H1 (cell line): Measurements from ENCODE around the gene WIPI1. TPM values are rescaled to one million over a fixed set of nuclear protein-coding genes. Genes with fewer than 3 reads are reported as not detected.

Experiments
- CTCF ChIA-PET: fragments of 300-600 bp; sonication (Branson Sonifier 250); formaldehyde crosslinking; loops from one replicate; lab custom pipeline; 2021; ENCODE audit not compliant: partially characterized antibody; lab: Charles Lee
- POLR2A ChIA-PET: fragments of 300-600 bp; sonication (Branson Sonifier 250); formaldehyde crosslinking; loops from one replicate; lab custom pipeline; 2021; ENCODE audit warnings: inconsistent platforms; ENCODE audit not compliant: partially characterized antibody; lab: Charles Lee
- DNase-seq, 2 experiments: peaks; one replicate each; pipeline versions ENCODE4 v3.0.0 to v3.0.0-alpha.2; 2010 to 2022; ENCODE audit warnings: low spot score in 2 of 2, low read depth in 1 of 2, mixed read lengths in 1 of 2
- FAIRE-seq: peaks from 2 replicates; lab custom pipeline; 2011; peaks lifted over from hg19 to GRCh38; lab: Jason Lieb, UNC
- H2AFZ ChIP-seq: 2 replicates; pipeline ENCODE4 v1.8.1; 2012; ENCODE audit warnings: low read length, inconsistent platforms
- H2AK5ac ChIP-seq: 2 replicates; pipeline ENCODE4 v1.6.1; 2013; ENCODE audit warnings: low read depth, low read length
- H2BK120ac ChIP-seq: replicated peaks from 2 replicates; pipeline ENCODE3; 2013; ENCODE audit warnings: low read depth, low read length, inconsistent platforms
- H2BK12ac ChIP-seq: 2 replicates; pipeline ENCODE4 v1.6.1; 2013; ENCODE audit warnings: low read depth, low read length
- H2BK15ac ChIP-seq: 2 replicates; pipeline ENCODE4 v1.6.1; 2013; ENCODE audit warnings: low read length
- H2BK20ac ChIP-seq: 2 replicates; pipeline ENCODE4 v1.6.1; 2013; ENCODE audit warnings: low read length
- H2BK5ac ChIP-seq: 2 replicates; pipeline ENCODE4 v1.6.1; 2013; ENCODE audit warnings: low read depth, low read length
- H3K14ac ChIP-seq: 2 replicates; pipeline ENCODE4 v1.6.1; 2013; ENCODE audit warnings: inconsistent platforms; ENCODE audit not compliant: insufficient read length
- H3K18ac ChIP-seq: 2 replicates; pipeline ENCODE4 v1.6.1; 2013; ENCODE audit warnings: low read length; ENCODE audit errors: extremely low read depth
- H3K23ac ChIP-seq: 2 replicates; pipeline ENCODE4 v1.6.1; 2013; ENCODE audit warnings: inconsistent platforms; ENCODE audit not compliant: insufficient read length
- H3K23me2 ChIP-seq: 2 replicates; pipeline ENCODE4 v1.6.1; 2013; ENCODE audit warnings: low read depth, low read length
- H3K27ac ChIP-seq: 2 replicates; pipeline ENCODE4 v1.6.1; 2011; ENCODE audit warnings: low read depth, low read length, inconsistent platforms
- H3K27me3 ChIP-seq, 4 experiments: replicated peaks in 1 of 4; 1 replicate in 1 of 4; 2 replicates in 3 of 4; pipeline versions ENCODE4 v1.6.1 to v1.8.1; 2011 to 2013; ENCODE audit warnings: low read length in 3 of 4, mild to moderate bottlenecking in 3 of 4, inconsistent platforms in 2 of 4, mixed read lengths in 2 of 4, moderate library complexity in 1 of 4; ENCODE audit not compliant: control insufficient read depth in 3 of 4, insufficient read depth in 3 of 4; ENCODE audit errors: extremely low read depth in 1 of 4
- H3K36me3 ChIP-seq, 4 experiments: 2 replicates each; pipeline versions ENCODE4 v1.6.1 to v1.8.1; 2011 to 2013; ENCODE audit warnings: mild to moderate bottlenecking in 4 of 4, low read length in 3 of 4, moderate library complexity in 2 of 4, control low read depth in 1 of 4, inconsistent platforms in 1 of 4; ENCODE audit not compliant: insufficient read depth in 4 of 4, control insufficient read depth in 2 of 4
- H3K4ac ChIP-seq: replicated peaks from 2 replicates; pipeline ENCODE3; 2013; ENCODE audit warnings: low read length, low read depth, mixed read lengths, inconsistent platforms; ENCODE audit not compliant: insufficient read length
- H3K4me1 ChIP-seq, 4 experiments: replicated peaks in 1 of 4; 1 replicate in 1 of 4; 2 replicates in 3 of 4; pipeline versions ENCODE4 v1.6.1 to v1.8.1; 2011 to 2013; ENCODE audit warnings: low read length in 3 of 4, inconsistent platforms in 2 of 4, mixed read lengths in 1 of 4; ENCODE audit not compliant: insufficient read depth in 4 of 4, control insufficient read depth in 3 of 4
- H3K4me2 ChIP-seq, 2 experiments: 2 replicates each; pipeline versions ENCODE4 v1.6.1 to v1.8.1; 2011 to 2013; ENCODE audit warnings: low read depth in 2 of 2, low read length in 2 of 2, control low read depth in 1 of 2, inconsistent platforms in 1 of 2, mild to moderate bottlenecking in 1 of 2; ENCODE audit not compliant: insufficient read depth in 1 of 2
- H3K4me3 ChIP-seq, 4 experiments: fragments of 200-600, 300-600 bp in 1 of 4; sonication (generic), shearing (Covaris generic), sonication (Bioruptor Twin) in 1 of 4; 2 replicates each; pipeline versions ENCODE4 v1.5.1 to v1.8.1; 2011 to 2016; ENCODE audit warnings: low read length in 4 of 4, low read depth in 3 of 4, control low read depth in 2 of 4, inconsistent platforms in 2 of 4, mild to moderate bottlenecking in 2 of 4, mixed read lengths in 1 of 4, moderate library complexity in 1 of 4; ENCODE audit not compliant: insufficient read depth in 2 of 4; ENCODE audit errors: extremely low read depth in 1 of 4
- H3K56ac ChIP-seq: replicated peaks from 2 replicates; pipeline ENCODE3; 2013; ENCODE audit warnings: low read depth, mild to moderate bottlenecking, mixed read lengths, low read length, inconsistent platforms; ENCODE audit not compliant: insufficient read length
- H3K79me1 ChIP-seq: 2 replicates; pipeline ENCODE4 v1.6.1; 2013; ENCODE audit warnings: low read depth, low read length, control low read depth
- H3K79me2 ChIP-seq, 2 experiments: 2 replicates each; pipeline versions ENCODE4 v1.6.1 to v1.8.1; 2012 to 2013; ENCODE audit warnings: low read length in 2 of 2, mild to moderate bottlenecking in 2 of 2, inconsistent platforms in 1 of 2; ENCODE audit not compliant: insufficient read depth in 2 of 2, control insufficient read depth in 1 of 2
- H3K9ac ChIP-seq, 4 experiments: replicated peaks in 1 of 4; 1 replicate in 1 of 4; 2 replicates in 3 of 4; pipeline versions ENCODE4 v1.6.1 to v1.8.1; 2011 to 2013; ENCODE audit warnings: low read depth in 3 of 4, low read length in 3 of 4, control low read depth in 2 of 4, mild to moderate bottlenecking in 2 of 4, moderate library complexity in 2 of 4, inconsistent platforms in 1 of 4; ENCODE audit errors: extremely low read depth in 1 of 4
- H3K9me3 ChIP-seq, 2 experiments: 2 replicates each; pipeline versions ENCODE4 v1.6.1 to v1.8.1; 2012 to 2013; ENCODE audit warnings: mild to moderate bottlenecking in 2 of 2, moderate library complexity in 2 of 2, control low read depth in 1 of 2, inconsistent platforms in 1 of 2, low read depth in 1 of 2, low read length in 1 of 2, mixed read lengths in 1 of 2; ENCODE audit not compliant: insufficient read depth in 2 of 2
- H4K20me1 ChIP-seq, 2 experiments: replicated peaks in 1 of 2; 2 replicates each; pipeline versions ENCODE3 to v1.8.1; 2011 to 2013; ENCODE audit warnings: inconsistent platforms in 2 of 2, low read length in 2 of 2, mild to moderate bottlenecking in 1 of 2; ENCODE audit not compliant: insufficient read depth in 2 of 2, control insufficient read depth in 1 of 2
- H4K5ac ChIP-seq: 2 replicates; pipeline ENCODE4 v1.6.1; 2013; ENCODE audit warnings: low read length, low read depth, mixed read lengths, inconsistent platforms; ENCODE audit not compliant: insufficient read length
- H4K8ac ChIP-seq: 2 replicates; pipeline ENCODE4 v1.8.0; 2013; ENCODE audit warnings: mild to moderate bottlenecking, moderate library complexity, low read length, inconsistent platforms; ENCODE audit not compliant: insufficient read depth; ENCODE audit errors: extremely low read depth
- H4K91ac ChIP-seq: replicated peaks from 2 replicates; pipeline ENCODE3; 2013; ENCODE audit warnings: low read length, mixed read lengths, inconsistent platforms; ENCODE audit not compliant: insufficient read length
- CTBP2 ChIP-seq: IDR thresholded peaks from 2 replicates; pipeline ENCODE4 v1.7.0; 2011; ENCODE audit warnings: borderline replicate concordance, mild to moderate bottlenecking, moderate library complexity, mixed read lengths, low read length; ENCODE audit not compliant: insufficient read depth, insufficient read length
- WGBS, 2 experiments: shearing (Covaris generic) in 1 of 2; methylation state at CpG; one replicate each; pipeline versions ENCODE4 v1.1.6 to v1.1.7; 2013 to 2015; ENCODE audit warnings: low lambda C conversion rate in 2 of 2, mixed read lengths in 2 of 2, inconsistent platforms in 1 of 2, low coverage in 1 of 2, missing lambda C conversion rate in 1 of 2; ENCODE audit not compliant: insufficient replicate concordance in 2 of 2, insufficient coverage in 1 of 2, insufficient read length in 1 of 2; ENCODE audit errors: extremely low coverage in 1 of 2, missing lambda C conversion rate in 1 of 2; 5-methylcytosine and 5-hydroxymethylcytosine counted together
- polyA plus RNA-seq, 7 experiments: library from polyadenylated mRNA; depleted of rRNA in 3 of 7; stranded (reverse) in 5 of 7; unstranded in 2 of 7; fragments of >200 nt in 5 of 7; fragments of 200-250 nt in 2 of 7; gene quantifications; 1 replicate in 5 of 7; 2 replicates in 1 of 7; 4 replicates in 1 of 7; pipeline versions ENCODE4 v1.2.1 to v1.2.3, GENCODE V29; 2011 to 2013; ENCODE audit warnings: missing spikeins in 2 of 7, mixed read lengths in 2 of 7
- total RNA-seq: library from RNA; stranded (reverse); fragmentation: NEBNext Ultra II Directional; extraction: Animal tissue kit (Norgen Biotek cat#: 25700); gene quantifications from 2 replicates; pipeline ENCODE4 v1.2.1, GENCODE V29; 2021
- TF ChIP-seq, protein P1 (sequence below): IDR thresholded peaks from 2 replicates; pipeline ENCODE4 v1.6.1; 2011; ENCODE audit warnings: low read length, improper control_type of control experiment

The WIPI1 gene
- total and polyA plus RNA-seq, 2 of the 8 experiments (the other 6 are each of a cell fraction or from before 2014, with no cell fraction given), result 16.6 to 17.4 TPM

DNA sequence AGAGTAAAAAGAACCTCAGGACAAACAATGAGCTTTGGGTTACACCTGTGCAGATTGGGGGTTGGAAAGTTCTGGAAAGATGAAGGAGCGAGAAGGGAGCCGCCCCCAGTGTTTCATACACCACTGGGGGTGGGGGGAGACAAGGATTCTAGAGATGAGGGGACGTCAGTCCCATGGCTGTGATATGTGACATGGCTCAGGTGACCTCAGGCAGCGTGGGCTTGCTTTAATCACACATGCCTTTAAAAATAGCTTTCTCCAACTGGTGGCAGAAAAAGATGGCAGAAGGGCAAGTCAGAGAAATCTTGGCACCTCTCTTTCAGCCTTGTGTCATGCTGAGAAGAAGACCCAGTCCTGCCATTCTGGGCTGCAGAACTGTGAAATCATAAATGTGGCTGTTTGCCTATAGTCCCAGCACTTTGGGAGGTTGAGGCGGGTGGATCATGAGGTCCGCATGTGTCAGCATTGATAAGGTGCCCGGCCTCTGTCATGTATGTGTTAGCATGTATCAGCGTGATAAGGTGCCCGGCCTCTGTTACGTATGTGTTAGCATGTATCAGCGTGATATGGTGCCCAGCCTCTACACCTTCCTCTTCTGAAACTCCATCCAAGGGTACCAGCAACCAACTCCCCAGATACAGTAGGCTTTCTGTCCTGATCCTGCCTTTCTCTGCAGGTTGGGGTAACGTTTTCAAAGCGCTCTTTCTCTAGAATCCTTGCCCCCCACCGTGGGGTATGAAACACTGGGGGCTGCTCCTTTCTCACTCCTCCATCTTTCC is 25.0 kb downstream of the WIPI1 start:
- H3K27me3 ChIP-seq, result no peaks in the 10 kb centered on the region
- TF ChIP-seq CTBP2, result no peak
- TF ChIP-seq, protein P1, sequence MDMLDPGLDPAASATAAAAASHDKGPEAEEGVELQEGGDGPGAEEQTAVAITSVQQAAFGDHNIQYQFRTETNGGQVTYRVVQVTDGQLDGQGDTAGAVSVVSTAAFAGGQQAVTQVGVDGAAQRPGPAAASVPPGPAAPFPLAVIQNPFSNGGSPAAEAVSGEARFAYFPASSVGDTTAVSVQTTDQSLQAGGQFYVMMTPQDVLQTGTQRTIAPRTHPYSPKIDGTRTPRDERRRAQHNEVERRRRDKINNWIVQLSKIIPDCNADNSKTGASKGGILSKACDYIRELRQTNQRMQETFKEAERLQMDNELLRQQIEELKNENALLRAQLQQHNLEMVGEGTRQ, result no peak
- H2AK5ac ChIP-seq, result no peak overlapping the region
- H2BK12ac ChIP-seq, result no peak overlapping the region
- H2BK20ac ChIP-seq, result no peak overlapping the region
- FAIRE-seq, result no peak
- peaks cover 0 to 3% (median 1%) of the 10 kb centered on the region in 4 experiments; a peak in 5 of 8 replicates for H3K36me3 ChIP-seq
- no peak overlapping the region for H3K4ac ChIP-seq
- H2BK5ac ChIP-seq, result no peak overlapping the region
- H2BK120ac ChIP-seq, result no peak overlapping the region
- DNase-seq, result no peak
- no peak overlapping the region for H2AFZ ChIP-seq
- no peak overlapping the region for H4K8ac ChIP-seq
- H3K9me3 ChIP-seq, result no peaks in the 10 kb centered on the region
- no peak overlapping the region for H3K14ac ChIP-seq
- H3K4me2 ChIP-seq, result no peak overlapping the region
- H3K4me3 ChIP-seq, result no peak overlapping the region
- no peaks in the 10 kb centered on the region for H4K20me1 ChIP-seq
- H3K56ac ChIP-seq, result no peak overlapping the region
- no peak overlapping the region for H3K18ac ChIP-seq
- ChIA-PET CTCF (interaction anchor here (0.6 to 9.3 kb wide), 38 partner anchors 10 to 803 kb away, joined by 3 to 98 read pairs (median 4); partner anchors contain the start of genes ARSG and SLC16A6), POLR2A (interaction anchor here (0.5 to 0.6 kb wide), 2 partner anchors 22 to 47 kb away, joined by 3 read pairs; no protein-coding TSS in a partner anchor)
- 86% methylated on average over 14 of the region's 14 CpGs; no CpG with 5 or more reads in 1 of the 2 experiments for WGBS, 2 experiments
- peaks cover 0 to 6% (median 0%) of the 10 kb centered on the region in 4 experiments; a peak in 2 of 7 replicates for H3K4me1 ChIP-seq
- no peak overlapping the region for H2BK15ac ChIP-seq
- no peak overlapping the region for H3K23ac ChIP-seq
- H3K79me2 ChIP-seq, result no peaks in the 10 kb centered on the region
- no peak overlapping the region for H4K5ac ChIP-seq
- H3K23me2 ChIP-seq, result no peaks in the 10 kb centered on the region
- H4K91ac ChIP-seq, result no peak overlapping the region
- no peak overlapping the region for H3K9ac ChIP-seq
- H3K27ac ChIP-seq, result no peak overlapping the region
- no peaks in the 10 kb centered on the region for H3K79me1 ChIP-seq
